ENCODE data around the gene ARID2.

DNA sequence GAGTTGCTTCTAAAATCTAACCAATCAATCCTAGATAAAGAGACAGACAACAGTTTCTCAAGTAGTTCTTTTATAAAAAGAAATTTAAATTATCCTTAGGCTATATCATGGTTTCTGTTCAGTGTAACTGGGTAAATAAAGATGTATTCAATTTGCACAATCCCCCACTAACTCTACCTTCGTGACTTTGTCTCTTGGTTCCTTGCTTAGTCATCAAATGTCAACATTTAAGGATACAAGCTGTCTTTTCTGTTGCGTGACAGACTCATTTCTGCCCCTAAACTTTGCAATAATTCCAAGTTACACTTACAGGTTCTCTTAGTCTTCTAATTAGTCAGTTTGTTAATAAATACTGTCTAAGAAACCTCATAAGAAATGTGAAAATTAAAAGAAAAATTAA, 210.3 kb downstream of the ARID2 start:
- TF ChIP-seq, protein P1, sequence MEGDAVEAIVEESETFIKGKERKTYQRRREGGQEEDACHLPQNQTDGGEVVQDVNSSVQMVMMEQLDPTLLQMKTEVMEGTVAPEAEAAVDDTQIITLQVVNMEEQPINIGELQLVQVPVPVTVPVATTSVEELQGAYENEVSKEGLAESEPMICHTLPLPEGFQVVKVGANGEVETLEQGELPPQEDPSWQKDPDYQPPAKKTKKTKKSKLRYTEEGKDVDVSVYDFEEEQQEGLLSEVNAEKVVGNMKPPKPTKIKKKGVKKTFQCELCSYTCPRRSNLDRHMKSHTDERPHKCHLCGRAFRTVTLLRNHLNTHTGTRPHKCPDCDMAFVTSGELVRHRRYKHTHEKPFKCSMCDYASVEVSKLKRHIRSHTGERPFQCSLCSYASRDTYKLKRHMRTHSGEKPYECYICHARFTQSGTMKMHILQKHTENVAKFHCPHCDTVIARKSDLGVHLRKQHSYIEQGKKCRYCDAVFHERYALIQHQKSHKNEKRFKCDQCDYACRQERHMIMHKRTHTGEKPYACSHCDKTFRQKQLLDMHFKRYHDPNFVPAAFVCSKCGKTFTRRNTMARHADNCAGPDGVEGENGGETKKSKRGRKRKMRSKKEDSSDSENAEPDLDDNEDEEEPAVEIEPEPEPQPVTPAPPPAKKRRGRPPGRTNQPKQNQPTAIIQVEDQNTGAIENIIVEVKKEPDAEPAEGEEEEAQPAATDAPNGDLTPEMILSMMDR (IDR thresholded peaks at IDR 0.05; ENCODE audit: low read depth, low read length, poor library complexity, severe bottlenecking), result no peak
- TF ChIP-seq EZH2phosphoT487 (IDR thresholded peaks at IDR 0.05; ENCODE audit: borderline replicate concordance, low read length), result no peak

All from DOHH2 (cell line).